ENCODE data around the gene PHLDA2.

GRCh38 chr11:2919837-2920236 lies 9.4 kb downstream of the PHLDA2 start:
- TF ChIP-seq CTCF (conservative IDR thresholded peaks at IDR 0.05; ENCODE audit: low read depth, low read length) (no peak), EZH2 (IDR thresholded peaks at IDR 0.05; ENCODE audit: borderline replicate concordance, low read depth, low read length, poor library complexity, severe bottlenecking) (no peak)

Data from A673 (cell line).